ENCODE measurements around the gene GADL1.

Gene GADL1

DNA sequence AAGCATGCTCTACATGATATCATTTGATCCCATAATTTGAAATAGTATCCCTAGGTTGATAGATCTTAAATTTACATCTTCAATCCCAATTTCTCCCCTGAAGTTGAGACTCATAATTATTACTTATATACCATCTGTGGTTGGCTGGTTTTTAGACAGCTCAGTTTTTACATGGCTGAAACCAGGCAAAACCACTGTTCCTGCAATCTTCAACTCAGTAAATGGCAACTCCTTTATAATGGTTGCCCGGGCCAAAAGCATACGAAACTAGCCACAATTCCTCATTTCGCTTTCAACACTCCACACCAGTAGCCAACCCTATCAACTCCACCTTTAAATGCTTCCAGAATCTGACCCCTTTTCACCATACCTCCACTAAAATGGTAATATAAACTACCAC lies 169.6 kb downstream of the GADL1 start:
- DNase-seq (ENCODE audit: low read depth, low spot score), result no peak

DNA sequence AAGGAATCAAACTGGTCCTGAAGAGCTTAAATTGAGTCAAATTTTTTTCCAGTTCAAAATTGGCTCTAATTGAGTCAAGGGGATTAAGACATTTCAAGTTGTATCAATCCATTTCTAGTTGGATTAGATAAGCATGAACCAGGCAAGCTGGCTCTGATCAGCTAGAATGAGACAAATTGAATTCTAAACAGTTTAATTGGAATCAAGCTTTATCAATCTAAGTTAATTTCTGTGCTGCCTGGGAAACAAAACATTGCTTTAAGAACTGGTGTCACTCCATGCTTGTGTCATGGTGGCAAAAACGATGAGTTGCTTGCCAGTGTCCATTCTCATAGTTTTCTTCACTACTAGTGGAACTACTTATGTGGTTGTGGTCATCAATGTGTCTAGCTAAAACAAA lies 171.2 kb downstream of the GADL1 start:
- DNase-seq (ENCODE audit: low read depth, low spot score), result no peak

DNA sequence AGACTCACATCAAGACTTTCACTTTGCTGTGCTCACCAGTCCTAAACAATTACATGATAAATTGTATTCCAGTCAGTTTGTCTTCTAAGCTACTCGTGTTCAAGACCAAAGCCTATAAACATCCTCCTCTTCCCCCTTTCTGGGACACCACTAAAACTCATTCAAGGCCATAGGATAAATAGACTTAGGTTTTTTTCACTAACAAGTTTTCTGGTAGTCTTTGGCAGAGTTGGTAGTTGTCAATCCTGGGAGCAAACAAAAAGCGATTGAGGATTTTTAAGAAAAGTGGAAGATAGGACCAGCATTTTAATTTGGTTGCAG lies 173.2 kb downstream of the GADL1 start:
- no peak for DNase-seq (ENCODE audit: low read depth, low spot score)

DNA sequence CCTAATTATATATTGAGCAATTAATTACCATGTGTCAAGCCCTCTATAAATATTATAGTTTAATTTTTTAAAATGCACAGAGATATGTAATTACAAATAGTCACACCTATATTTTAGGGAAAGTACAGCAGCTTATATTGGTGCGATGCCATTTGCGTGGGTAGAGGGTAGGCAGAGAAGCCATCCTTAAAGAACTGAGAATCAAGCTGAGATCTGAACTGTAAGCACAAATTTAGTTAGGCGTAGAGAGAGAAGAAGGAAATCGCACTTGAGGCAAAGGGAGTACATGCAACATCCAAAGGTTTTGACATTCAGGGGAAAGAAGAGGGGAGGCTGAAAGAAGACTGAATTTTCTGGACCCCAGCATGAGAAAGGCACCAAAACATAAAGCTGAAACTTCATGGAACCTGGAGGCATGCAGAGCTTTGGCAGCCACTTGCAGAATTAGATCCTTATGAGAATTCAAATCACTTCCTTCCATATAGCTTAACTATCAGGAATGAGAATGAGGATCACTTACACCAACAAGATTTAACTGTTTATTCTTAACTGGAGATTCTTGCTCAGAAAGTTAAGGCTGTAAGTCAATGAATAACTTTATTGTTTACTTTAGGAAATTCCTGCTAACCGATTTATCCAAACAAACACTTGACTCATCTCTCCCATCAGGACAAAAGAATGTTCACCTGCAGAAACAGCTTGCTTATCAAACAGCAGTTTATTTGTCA lies 173.7 kb downstream of the GADL1 start:
- DNase-seq (ENCODE audit: low read depth, low spot score), result no peak

DNA sequence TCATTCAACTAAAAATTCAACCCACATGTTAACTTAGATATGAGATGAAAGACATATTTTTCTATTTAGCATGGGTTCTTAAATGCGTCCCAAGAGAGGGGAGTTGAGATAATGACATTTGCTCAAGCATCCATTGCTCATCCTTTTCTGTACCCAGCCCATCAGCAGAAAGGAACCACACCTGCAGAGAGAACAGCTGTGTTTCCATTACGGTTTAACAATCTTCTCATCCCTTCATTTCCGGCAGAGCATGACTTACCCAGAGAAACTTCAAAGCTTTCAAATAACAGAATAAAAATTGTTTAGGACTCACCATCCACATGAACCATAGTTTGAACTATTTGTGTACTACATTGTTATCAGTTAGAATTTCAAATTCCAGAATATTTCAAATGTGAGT lies 174.9 kb downstream of the GADL1 start:
- DNase-seq (ENCODE audit: low read depth, low spot score), result no peak

DNA sequence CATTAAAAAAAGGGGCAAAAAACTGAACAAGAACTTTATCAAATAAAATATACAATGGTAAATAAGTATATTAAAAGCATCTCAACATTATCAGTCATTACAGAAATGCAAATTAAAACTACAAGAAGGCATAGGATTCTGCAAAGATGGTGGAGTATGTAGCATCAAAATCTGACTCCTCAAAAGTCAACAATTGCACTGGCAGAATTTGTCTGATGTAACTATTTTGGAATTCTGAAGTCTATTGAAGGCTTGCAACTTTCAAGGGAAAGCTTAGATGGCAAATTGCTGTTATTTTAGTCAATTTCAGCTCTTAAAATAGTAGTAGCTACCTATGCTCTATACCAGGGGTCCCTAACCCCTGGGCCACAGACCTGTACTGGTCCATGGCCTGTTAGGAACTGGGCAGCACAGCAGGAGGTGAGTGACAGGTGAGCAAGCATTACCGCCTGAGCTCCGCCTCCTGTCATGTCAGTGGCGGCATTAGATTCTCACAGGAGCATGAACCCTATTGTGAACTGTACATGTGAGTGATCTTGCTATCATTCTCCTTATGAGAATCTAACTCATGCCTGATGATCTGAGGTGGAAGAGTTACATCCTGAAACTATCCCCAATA lies 180.5 kb downstream of the GADL1 start:
- DNase-seq (ENCODE audit: low read depth, low spot score), result no peak

DNA sequence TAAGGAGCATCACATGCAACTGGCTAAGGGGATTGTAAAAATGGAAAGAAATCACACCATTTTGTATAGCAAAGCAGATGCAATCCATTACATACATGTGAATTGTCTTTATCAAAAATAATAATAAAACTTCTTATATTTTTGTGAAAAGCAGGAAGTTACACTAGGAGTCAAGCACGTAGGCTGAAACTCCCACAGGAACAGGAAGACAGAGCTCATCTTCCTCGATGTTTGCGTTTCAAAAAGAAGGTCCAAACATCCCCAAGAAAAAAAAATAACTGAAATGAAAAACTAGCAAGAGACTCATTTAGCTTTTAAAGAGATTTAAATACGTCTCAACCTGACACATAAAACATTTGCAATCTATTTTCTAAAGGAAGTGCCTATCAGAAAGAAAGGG lies 181.5 kb downstream of the GADL1 start:
- no peak for DNase-seq (ENCODE audit: low read depth, low spot score)

DNA sequence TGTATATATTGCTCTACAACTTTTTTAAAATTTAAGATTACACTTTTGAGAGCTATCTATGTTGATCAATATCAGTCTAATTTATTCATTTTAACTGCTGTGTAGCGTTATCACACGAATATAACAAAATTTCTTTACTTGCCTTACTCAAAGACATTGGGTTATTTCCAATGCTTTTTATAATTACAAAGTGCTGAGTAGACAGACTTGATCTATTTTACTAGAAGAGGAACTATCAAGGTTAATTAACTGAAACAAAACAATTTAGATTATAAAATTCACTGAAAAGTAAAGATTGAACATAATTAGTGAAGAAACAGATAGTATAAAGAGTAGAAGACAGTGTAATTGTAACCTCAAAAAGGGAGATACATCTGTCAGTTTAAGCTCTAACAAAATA lies 182.6 kb downstream of the GADL1 start:
- no peak for DNase-seq (ENCODE audit: low read depth, low spot score)

DNA sequence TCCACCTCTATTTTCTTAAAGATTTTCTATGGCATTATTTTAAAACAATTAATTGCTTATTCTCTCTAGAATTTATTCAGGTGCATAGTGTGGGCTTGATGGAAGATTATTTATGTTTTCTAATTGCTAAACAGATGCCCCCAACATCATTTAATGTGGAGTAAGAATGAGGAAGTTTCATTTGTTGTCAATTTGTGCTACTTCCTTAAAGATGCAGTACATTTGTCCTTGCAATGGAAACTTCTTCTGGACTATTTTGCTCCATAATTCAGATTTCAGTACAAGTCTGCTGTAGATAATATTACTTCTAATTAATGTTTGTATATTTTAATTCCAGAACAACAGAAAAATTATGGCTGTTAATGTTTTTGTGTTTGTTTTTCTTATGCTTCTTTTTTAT lies 183.3 kb downstream of the GADL1 start:
- DNase-seq (ENCODE audit: low read depth, low spot score), result no peak

DNA sequence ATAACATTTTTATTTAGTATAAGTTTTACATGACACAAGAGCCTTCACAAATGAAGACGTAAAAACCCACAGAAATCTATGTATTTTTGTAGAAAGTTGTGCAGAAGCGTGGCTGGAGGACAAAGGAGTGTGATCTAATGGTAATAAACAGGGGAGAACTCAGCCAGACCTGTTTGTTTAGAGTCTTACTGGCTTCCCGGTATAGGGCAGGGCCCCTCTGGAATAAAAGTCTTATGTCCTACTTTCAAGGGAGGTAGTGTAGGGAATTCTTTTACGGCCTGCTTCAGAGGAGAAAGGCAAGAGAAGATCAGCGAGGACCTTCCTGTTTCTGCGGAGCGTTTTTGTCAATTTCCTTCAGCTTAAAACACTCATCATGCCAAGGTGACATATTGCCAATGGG lies 184.4 kb downstream of the GADL1 start:
- no peak for DNase-seq (ENCODE audit: low read depth, low spot score)

DNA sequence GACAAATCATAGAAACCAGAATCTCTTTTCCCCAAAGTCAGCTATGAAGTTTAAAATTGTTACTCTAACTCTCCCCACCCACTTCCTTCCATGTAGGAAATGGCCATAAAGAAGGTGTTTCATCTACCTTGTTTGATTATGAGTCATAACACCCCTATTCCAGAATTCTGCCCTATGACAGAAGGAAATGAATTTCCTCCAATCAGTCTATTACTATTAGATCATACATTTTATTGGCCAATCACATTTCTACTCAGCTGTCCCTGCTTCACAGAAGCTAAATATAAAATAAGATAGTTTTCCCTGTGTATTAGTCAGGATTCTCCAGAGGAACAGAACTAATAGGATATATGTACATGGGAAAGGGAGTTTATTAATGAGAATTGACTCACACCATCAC lies 186.0 kb downstream of the GADL1 start:
- DNase-seq (ENCODE audit: low read depth, low spot score), result no peak

DNA sequence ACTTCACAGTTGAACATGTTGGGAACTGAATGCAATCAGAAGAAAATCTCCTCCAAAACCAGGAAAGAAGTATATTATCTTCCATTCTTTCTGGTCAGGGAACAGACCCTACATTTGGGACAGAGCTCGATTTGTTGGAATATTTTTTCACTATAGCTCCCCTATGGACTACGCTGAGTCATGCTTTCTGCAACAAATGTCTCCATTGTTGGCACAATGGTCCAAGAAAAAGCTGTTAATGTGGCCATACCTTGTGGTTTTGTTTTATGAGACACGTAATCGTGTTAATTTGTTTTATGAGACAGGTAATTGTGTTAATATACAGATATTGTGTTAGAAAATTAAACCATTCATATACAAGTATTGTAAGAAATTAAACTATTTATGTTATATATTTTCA lies 186.6 kb downstream of the GADL1 start:
- DNase-seq (ENCODE audit: low read depth, low spot score), result no peak

DNA sequence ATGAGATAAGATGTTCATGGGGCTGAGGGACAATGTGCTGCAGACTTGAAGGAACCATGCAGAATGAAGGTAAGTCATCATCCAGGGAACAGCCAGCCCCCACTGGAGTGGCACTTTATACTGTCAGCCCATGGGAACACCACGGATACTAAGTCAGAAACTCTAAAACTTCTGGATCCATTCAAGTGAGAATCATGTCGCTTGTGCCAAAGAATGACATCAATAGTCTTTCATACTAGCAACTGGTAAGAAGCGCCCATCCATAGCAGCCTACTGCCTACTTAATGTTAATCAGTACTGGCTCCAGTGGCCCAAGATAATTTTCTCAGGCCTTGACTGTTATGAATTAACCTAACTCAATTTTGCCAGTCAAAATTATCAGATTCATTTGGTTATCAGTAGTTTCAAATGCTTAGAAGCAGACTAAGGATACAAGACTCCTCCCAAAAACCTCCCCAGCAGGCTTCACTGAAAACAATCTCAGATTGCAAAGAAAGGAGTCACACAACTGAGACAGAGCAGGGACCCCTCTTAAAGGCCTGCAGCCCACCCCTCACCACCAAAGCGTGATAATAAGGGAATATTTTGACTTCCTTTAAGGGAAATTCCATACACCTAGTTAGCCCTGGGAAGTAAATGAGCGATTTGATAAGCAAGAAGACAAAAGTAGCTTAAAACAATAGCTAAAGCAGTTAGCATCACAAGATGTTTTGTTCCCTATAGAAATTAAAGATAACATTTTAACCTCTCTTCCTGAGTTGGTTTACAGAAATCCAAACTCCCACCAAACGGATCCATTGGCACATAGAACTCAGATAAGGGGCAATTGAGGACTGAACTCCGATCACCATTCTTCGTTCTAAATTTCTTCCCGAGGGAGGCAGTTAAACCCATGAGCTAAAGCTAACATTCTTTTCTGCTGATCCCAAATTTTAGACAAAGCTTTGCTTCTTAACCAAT lies 189.2 kb downstream of the GADL1 start:
- no peak for DNase-seq (ENCODE audit: low read depth, low spot score)

DNA sequence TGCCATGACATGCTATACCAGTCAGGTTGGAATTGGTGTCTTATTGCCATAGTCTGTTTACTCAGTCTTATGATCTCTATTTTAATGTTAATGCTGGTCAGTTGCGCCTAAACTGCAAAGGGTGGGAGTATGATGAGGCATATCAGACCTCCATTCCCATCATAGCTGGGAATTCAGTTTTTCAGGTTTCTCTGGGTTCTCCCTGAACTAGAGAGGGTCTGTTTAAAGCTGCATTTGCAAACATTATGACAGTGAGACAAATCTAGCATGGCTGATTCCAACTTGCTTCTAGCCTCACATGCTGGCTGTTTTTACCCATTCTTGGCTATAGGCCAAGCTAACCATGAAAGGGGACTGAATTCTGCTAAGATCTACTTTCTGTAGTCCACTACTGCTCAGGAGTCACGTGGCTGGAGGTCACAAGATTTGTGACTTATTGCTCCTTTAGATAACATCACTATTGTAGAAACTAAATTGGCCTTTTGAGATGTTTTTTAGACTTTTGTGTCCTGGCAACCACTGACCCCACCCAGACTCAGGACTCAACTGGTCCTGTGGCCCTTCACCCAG lies 191.5 kb downstream of the GADL1 start:
- no peak for DNase-seq (ENCODE audit: low read depth, low spot score)

DNA sequence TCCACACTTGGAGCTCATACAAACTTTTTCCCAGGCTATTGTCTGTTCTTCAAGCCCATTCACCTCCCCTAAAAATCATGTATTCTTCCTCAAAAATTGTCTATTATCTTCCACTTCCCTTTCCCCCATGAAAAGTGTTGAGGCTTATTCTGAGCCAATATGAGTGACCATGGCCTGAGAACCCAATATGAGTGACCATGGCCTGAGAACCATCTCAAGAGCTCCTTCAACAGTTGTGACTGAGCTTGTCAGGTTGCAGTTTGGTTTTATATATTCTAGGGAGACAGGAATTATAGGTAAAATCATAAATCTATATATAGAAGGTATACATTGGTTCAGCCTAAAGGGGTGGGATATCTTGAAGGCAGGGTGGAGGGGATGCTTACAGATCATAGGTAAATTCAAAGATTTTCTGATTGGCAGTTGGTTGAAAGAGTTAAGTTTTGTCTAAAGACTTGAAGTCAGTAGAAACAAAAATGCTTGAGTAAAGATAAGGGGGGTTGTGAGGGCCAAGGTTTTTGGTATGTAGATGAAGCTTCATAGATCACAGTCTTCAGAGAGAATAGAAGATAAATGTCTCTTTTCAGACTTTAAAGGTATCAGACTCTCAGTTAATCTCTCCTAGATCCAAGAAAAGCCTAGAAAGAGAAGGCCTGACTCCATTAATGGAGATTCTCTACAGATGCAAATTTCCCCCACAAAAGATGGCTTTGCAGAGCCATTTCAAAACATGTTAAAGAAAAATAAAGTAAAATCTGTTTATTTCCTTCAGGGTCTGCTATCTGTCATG lies 192.2 kb downstream of the GADL1 start:
- no peak for DNase-seq (ENCODE audit: low read depth, low spot score)

DNA sequence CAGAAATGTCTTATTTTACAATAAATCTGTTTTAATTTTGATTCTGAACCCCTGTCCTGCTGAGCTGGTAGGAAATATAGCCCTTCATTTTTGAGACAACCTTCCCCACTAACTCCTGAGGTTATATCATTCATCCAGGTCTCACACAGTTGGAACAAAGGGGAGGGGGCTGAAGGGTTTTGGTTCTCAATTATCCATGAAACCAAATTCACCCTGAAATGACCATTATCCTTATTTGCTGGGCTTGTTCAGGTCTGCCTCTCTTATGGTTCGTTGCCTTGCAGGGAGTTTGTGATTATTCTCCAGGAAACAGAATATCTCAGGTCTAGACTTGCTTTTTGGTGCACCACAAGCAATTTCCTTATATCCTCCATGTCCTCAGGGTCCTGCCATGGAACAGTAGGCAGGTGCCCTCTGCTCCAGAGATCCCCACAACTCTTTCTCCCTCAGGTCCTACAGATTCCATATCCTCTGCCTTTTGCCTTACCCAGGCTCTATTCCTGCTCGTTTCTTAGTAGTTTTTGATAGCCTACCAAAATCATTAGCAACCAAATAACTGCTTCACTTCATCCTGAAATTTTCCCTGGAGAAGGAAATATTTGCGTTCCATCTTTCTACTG lies 193.6 kb downstream of the GADL1 start:
- DNase-seq (ENCODE audit: low read depth, low spot score), result no peak

DNA sequence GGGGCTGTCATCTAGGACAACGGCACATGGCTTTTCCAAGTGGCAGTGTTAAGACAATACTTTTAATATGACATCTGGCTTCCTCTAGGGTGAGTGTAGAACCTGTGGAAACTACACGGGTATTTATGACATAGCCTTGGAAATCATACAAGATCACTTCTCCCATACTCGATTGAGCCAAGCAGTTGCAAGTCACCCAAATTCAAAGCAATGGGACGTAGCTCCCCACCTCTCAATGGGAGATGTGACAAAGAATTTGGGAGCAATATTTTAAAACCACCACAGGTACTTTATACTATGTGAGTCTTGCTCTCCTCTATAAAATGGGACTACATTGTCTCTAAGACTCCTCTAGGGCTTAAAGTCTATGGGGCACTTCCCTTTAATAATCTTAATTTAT lies 194.5 kb downstream of the GADL1 start:
- no peak for DNase-seq (ENCODE audit: low read depth, low spot score)

DNA sequence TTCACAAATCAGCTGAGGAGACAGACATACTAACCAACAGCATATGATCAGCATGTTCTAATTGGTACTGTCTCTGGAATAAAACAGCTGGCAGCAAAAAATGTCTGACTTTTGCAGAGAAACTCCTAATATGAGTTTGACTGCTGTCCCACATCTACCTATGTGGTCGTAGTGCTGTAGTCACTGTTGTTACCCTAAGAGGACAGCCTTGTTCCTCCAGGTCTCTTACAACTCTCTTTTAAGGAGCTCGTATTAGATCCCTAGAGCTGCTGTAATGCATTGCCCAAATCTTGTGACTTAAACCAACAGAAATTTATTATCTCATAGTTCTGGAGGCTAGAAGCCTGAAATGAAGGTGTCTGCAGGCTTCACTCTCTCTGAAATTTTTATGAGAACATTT lies 195.9 kb downstream of the GADL1 start:
- no peak for DNase-seq (ENCODE audit: low read depth, low spot score)

DNA sequence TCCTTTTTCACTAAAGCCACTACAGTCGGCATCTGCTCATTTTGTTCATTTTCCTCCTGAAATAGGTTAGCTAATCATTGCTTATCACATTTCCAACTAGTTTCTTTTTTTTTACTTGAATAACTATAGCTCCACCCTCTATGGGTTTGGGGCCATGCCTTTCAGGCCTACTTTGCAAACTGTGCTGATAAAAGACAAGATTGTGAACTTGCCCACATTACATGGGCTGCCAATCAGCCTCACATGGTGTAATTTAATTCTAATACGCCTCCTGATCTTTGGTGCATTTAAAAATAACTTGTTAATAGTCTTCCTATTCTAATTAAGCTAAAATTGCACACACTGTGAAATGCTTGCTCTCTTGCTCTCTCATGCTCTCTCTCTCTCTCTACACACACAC lies 197.6 kb downstream of the GADL1 start:
- DNase-seq (ENCODE audit: low read depth, low spot score), result no peak

DNA sequence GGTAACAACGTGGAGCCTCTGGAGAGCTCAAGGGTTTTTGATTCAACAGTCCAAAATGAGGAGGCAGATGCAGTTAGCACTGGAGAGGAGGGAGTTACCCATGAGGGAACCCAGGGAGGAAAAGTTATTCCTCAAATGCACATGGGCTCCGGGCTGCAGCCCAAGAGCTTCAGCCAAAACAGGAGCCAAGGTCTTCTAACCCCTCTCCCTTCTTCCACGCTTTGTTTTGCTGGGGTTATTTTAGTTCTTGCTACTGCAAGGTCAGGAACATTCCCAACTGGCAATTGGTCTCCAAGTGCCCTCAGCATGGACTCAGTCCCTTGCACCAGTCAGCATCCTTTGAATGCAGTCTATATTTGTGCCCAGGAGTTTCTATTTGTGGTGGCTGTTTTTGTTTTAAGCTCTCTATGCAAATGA lies 198.1 kb downstream of the GADL1 start:
- no peak for DNase-seq (ENCODE audit: low read depth, low spot score)
